HEK293 (cell line): Measurements from ENCODE around the gene RGS6.

Source experiments
- CTCF ChIA-PET: fragments of 350-600 bp; formaldehyde crosslinking; extraction: SDS; loops from one replicate; lab custom pipeline; 2021; ENCODE audit warnings: antibody characterized with exemption; lab: Yijun Ruan, JAX
- POLR2A ChIA-PET: fragments of 300-600 bp; formaldehyde crosslinking; extraction: SDS; loops from one replicate; lab custom pipeline; 2020; ENCODE audit warnings: antibody characterized with exemption, inconsistent platforms; lab: Yijun Ruan, JAX
- H3K27ac ChIP-seq: fragments of 200-500 bp; sonication (Bioruptor generic); 2 replicates; pipeline ENCODE4 v1.5.1; 2014; ENCODE audit warnings: low read depth, low read length, control low read depth, inconsistent platforms; ENCODE audit errors: extremely low read depth
- H3K36me3 ChIP-seq, 2 experiments: fragments of 200-500 bp in 1 of 2; sonication (Bioruptor generic) in 1 of 2; 1 replicate in 1 of 2; 2 replicates in 1 of 2; pipeline ENCODE4 v1.5.1; 2014 to 2017; ENCODE audit warnings: inconsistent platforms in 2 of 2, low read length in 2 of 2; ENCODE audit not compliant: control insufficient read depth in 2 of 2, insufficient read depth in 1 of 2
- H3K4me1 ChIP-seq: fragments of 200-500 bp; sonication (Bioruptor generic); 2 replicates; pipeline ENCODE4 v1.5.1; 2014; ENCODE audit warnings: mild to moderate bottlenecking, low read length, inconsistent platforms; ENCODE audit not compliant: control insufficient read depth, insufficient read depth
- H3K4me3 ChIP-seq: 2 replicates; pipeline ENCODE4 v1.5.1; 2011; ENCODE audit warnings: low read depth, mild to moderate bottlenecking, control low read depth, low read length, moderate library complexity
- H3K9me3 ChIP-seq: fragments of 200-500 bp; sonication (Bioruptor generic); 2 replicates; pipeline ENCODE4 v1.5.1; 2014; ENCODE audit warnings: low read depth, low read length, inconsistent platforms; ENCODE audit not compliant: control insufficient read depth, insufficient read depth
- AEBP2 ChIP-seq: fragments of 450-650 bp; formaldehyde crosslinking; IDR thresholded peaks from 2 replicates; pipeline ENCODE4 v1.5.1; 2016; ENCODE audit warnings: missing biosample characterization, missing genetic modification characterization, borderline replicate concordance
- BCL11B ChIP-seq: fragments of 450-650 bp; formaldehyde crosslinking; IDR thresholded peaks from 2 replicates; pipeline ENCODE4 v1.5.1; 2016; ENCODE audit warnings: low read depth, missing biosample characterization, missing genetic modification characterization
- EGR2 ChIP-seq: fragments of 450-650 bp; formaldehyde crosslinking; IDR thresholded peaks from 2 replicates; pipeline ENCODE4 v1.5.1; 2016; ENCODE audit warnings: low read depth, missing biosample characterization, missing genetic modification characterization
- FEZF1 ChIP-seq: fragments of 450-650 bp; formaldehyde crosslinking; IDR thresholded peaks from 2 replicates; pipeline ENCODE4 v1.5.1; 2016; ENCODE audit warnings: missing biosample characterization, missing genetic modification characterization
- IKZF3 ChIP-seq: fragments of 450-650 bp; IDR thresholded peaks from 2 replicates; pipeline ENCODE4 v1.5.0; 2018; ENCODE audit warnings: missing biosample characterization, mild to moderate bottlenecking, missing genetic modification characterization, moderate library complexity
- OVOL3 ChIP-seq: fragments of 450-650 bp; formaldehyde crosslinking; IDR thresholded peaks from 2 replicates; pipeline ENCODE4 v1.5.1; 2016; ENCODE audit warnings: missing biosample characterization, missing genetic modification characterization
- ZFHX2 ChIP-seq: fragments of 450-650 bp; formaldehyde crosslinking; conservative IDR thresholded peaks from 2 replicates; pipeline ENCODE4 v1.5.1; 2016; ENCODE audit warnings: missing biosample characterization, missing genetic modification characterization
- ZFP41 ChIP-seq: fragments of 450-650 bp; formaldehyde crosslinking; IDR thresholded peaks from 2 replicates; pipeline ENCODE4 v1.5.1; 2016; ENCODE audit warnings: missing biosample characterization, missing genetic modification characterization, borderline replicate concordance
- ZNF114 ChIP-seq: fragments of 450-650 bp; formaldehyde crosslinking; IDR thresholded peaks from 2 replicates; pipeline ENCODE4 v1.5.0; 2017; ENCODE audit warnings: missing biosample characterization, missing genetic modification characterization
- ZNF266 ChIP-seq: fragments of 450-650 bp; formaldehyde crosslinking; IDR thresholded peaks from 2 replicates; pipeline ENCODE4 v1.5.1; 2016; ENCODE audit warnings: missing biosample characterization, missing genetic modification characterization, low read depth
- ZNF37A ChIP-seq: fragments of 450-650 bp; IDR thresholded peaks from 2 replicates; pipeline ENCODE4 v1.5.1; 2018; ENCODE audit warnings: missing biosample characterization, missing genetic modification characterization
- ZNF391 ChIP-seq: fragments of 450-650 bp; formaldehyde crosslinking; IDR thresholded peaks from 2 replicates; pipeline ENCODE4 v1.5.1; 2016; ENCODE audit warnings: low read depth, missing biosample characterization, missing genetic modification characterization, borderline replicate concordance
- ZNF404 ChIP-seq: fragments of 450-650 bp; formaldehyde crosslinking; IDR thresholded peaks from 2 replicates; pipeline ENCODE4 v1.5.1; 2017; ENCODE audit warnings: missing biosample characterization, missing genetic modification characterization
- ZNF510 ChIP-seq: fragments of 450-650 bp; formaldehyde crosslinking; IDR thresholded peaks from 2 replicates; pipeline ENCODE4 v1.5.1; 2018; ENCODE audit warnings: mild to moderate bottlenecking, missing genetic modification characterization, missing biosample characterization; ENCODE audit not compliant: insufficient replicate concordance
- ZNF518A ChIP-seq: fragments of 450-650 bp; formaldehyde crosslinking; conservative IDR thresholded peaks from 2 replicates; pipeline ENCODE4 v1.5.1; 2016; ENCODE audit warnings: low read depth, missing biosample characterization, missing genetic modification characterization
- ZNF548 ChIP-seq: fragments of 450-650 bp; formaldehyde crosslinking; IDR thresholded peaks from 2 replicates; pipeline ENCODE4 v1.5.1; 2016; ENCODE audit warnings: missing biosample characterization, missing genetic modification characterization
- ZNF558 ChIP-seq: fragments of 450-650 bp; formaldehyde crosslinking; IDR thresholded peaks from 2 replicates; pipeline ENCODE4 v1.5.1; 2016; ENCODE audit warnings: missing biosample characterization, missing genetic modification characterization
- ZNF560 ChIP-seq: fragments of 450-650 bp; formaldehyde crosslinking; IDR thresholded peaks from 2 replicates; pipeline ENCODE4 v1.5.1; 2017; ENCODE audit warnings: missing biosample characterization, missing genetic modification characterization, borderline replicate concordance
- ZNF600 ChIP-seq: fragments of 450-650 bp; formaldehyde crosslinking; IDR thresholded peaks from 2 replicates; pipeline ENCODE4 v1.5.1; 2016; ENCODE audit warnings: missing biosample characterization, missing genetic modification characterization
- ZNF660 ChIP-seq: fragments of 450-650 bp; IDR thresholded peaks from 2 replicates; pipeline ENCODE4 v1.5.1; 2018; ENCODE audit warnings: missing biosample characterization, mild to moderate bottlenecking, missing genetic modification characterization
- ZNF677 ChIP-seq: fragments of 450-650 bp; IDR thresholded peaks from 2 replicates; pipeline ENCODE4 v1.5.0; 2018; ENCODE audit warnings: missing biosample characterization, mild to moderate bottlenecking, missing genetic modification characterization, moderate library complexity
- ZNF776 ChIP-seq: fragments of 450-650 bp; formaldehyde crosslinking; IDR thresholded peaks from 2 replicates; pipeline ENCODE4 v1.5.0; 2017; ENCODE audit warnings: missing biosample characterization, missing genetic modification characterization, borderline replicate concordance
- TF ChIP-seq, protein P1 (sequence below): fragments of 450-650 bp; formaldehyde crosslinking; IDR thresholded peaks from 2 replicates; pipeline ENCODE4; 2016; ENCODE audit warnings: missing biosample characterization, missing genetic modification characterization
- TF ChIP-seq, protein P2 (sequence below): fragments of 450-650 bp; formaldehyde crosslinking; IDR thresholded peaks from 2 replicates; pipeline ENCODE4 v1.5.1; 2017; ENCODE audit warnings: missing biosample characterization, mild to moderate bottlenecking, missing genetic modification characterization, moderate library complexity

The RGS6 gene

DNA sequence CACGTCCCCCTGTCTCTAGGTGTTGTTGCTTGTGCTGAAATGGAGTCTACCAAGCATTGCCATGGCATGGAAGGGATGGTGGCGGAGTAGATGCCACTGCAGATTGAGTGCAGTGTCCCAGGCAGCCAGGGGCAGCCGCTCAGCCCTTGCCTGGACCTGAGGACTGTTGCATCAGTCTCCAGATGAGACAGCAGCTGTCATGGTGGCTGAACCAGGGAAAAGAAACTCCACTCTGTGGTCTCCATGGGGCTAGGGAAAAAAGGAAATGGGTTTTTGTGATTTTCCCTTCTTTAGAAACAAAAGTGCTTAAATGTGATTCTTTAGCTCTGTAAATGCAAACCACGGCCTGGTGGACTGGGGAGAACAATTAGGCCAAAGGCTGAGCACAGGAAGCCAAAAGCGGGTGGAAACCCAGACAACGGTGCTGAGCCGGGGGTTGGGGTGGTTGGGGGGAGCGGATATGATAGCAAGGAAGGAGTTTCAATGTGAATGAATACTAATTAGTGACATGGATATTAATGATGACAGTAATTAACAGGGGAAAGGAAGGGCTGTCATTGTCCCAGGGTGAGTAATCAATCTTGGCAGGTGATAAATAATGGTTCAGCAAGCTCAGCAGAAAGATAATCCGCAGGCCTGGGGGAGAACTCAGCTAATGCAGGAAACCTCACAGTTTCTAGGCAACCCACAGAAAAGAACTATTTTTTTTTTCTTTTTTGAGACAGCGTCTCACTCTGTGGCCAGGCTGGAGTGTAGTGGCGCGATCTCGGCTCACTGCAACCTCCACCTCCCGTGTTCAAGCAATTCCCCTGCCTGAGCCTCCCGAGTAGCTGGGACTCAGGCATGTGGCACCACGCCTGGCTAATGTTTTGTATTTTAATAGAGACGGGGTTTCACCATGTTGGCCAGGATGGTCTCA lies 519.1 kb downstream of the RGS6 start:
- Histone ChIP-seq H3K4me3 (no peak overlapping the region), H3K9me3 (no peaks in the 10 kb centered on the region), H3K27ac (no peak overlapping the region), H3K4me1 (peaks cover 5% of the 10 kb centered on the region; the same call in 1 of the 2 replicates), H3K36me3 (no peaks in the 10 kb centered on the region)
- TF ChIP-seq ZNF560 (no peak), ZNF391 (tag by site-specific recombination) (no peak), ZNF518A (tag by site-specific recombination) (no peak), ZNF114 (tag by site-specific recombination) (no peak), ZNF510 (no peak), IKZF3 (no peak), ZNF404 (tag by site-specific recombination) (no peak), OVOL3 (tag by site-specific recombination) (no peak), ZNF558 (tag by site-specific recombination) (no peak), ZFP41 (tag by site-specific recombination) (no peak), ZNF660 (tag by site-specific recombination) (no peak), ZNF677 (tag by site-specific recombination) (no peak), BCL11B (no peak), ZNF548 (tag by site-specific recombination) (no peak), ZNF600 (tag by site-specific recombination) (no peak)
- TF ChIP-seq, protein P1, sequence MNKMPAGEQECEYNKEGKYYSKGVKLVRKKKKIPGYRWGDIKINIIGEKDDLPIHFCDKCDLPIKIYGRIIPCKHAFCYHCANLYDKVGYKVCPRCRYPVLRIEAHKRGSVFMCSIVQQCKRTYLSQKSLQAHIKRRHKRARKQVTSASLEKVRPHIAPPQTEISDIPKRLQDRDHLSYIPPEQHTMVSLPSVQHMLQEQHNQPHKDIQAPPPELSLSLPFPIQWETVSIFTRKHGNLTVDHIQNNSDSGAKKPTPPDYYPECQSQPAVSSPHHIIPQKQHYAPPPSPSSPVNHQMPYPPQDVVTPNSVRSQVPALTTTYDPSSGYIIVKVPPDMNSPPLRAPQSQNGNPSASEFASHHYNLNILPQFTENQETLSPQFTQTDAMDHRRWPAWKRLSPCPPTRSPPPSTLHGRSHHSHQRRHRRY = no peak
- TF ChIP-seq, protein P2, sequence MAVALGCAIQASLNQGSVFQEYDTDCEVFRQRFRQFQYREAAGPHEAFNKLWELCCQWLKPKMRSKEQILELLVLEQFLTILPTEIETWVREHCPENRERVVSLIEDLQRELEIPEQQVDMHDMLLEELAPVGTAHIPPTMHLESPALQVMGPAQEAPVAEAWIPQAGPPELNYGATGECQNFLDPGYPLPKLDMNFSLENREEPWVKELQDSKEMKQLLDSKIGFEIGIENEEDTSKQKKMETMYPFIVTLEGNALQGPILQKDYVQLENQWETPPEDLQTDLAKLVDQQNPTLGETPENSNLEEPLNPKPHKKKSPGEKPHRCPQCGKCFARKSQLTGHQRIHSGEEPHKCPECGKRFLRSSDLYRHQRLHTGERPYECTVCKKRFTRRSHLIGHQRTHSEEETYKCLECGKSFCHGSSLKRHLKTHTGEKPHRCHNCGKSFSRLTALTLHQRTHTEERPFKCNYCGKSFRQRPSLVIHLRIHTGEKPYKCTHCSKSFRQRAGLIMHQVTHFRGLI (tag by site-specific recombination) = no peak
- CTCF ChIA-PET = interaction anchor here (0.6 kb wide), 1 partner anchor 1828 kb away, joined by 3 read pairs; no protein-coding TSS in a partner anchor
- POLR2A ChIA-PET = no interaction called here

- Histone ChIP-seq H3K4me3 (no peak overlapping the region), H3K36me3 (no peaks in the 10 kb centered on the region), H3K27ac (no peak overlapping the region), H3K9me3 (no peaks in the 10 kb centered on the region), H3K4me1 (peaks cover 5% of the 10 kb centered on the region; the same call in 1 of the 2 replicates)
- no peak for TF ChIP-seq ZNF776 (tag by site-specific recombination)
- TF ChIP-seq ZNF37A (tag by site-specific recombination) = no peak
- TF ChIP-seq ZFHX2 (tag by site-specific recombination) = no peak
- no peak for TF ChIP-seq FEZF1
- TF ChIP-seq ZNF548 (tag by site-specific recombination) = no peak
- TF ChIP-seq BCL11B = no peak
- no peak for TF ChIP-seq ZFP41 (tag by site-specific recombination)
- TF ChIP-seq EGR2 = no peak
- no peak for TF ChIP-seq AEBP2 (tag by site-specific recombination)
- no peak for TF ChIP-seq ZNF266 (tag by site-specific recombination)
- CTCF ChIA-PET = no interaction called here
- POLR2A ChIA-PET = no interaction called here
These were observed 520.5 kb downstream of the RGS6 start for GRCh38 chr14:72452774-72453173.
